GM21717 (cell line): ENCODE measurements around the gene GPM6B.

Experiments
- ATAC-seq: cut with Tn5 transposase; IDR thresholded peaks from one replicate; pipeline ENCODE4 v1.9.1; 2021; ENCODE audit warnings: mild to moderate bottlenecking, moderate library complexity; ENCODE audit not compliant: unreplicated experiment

The GPM6B gene

DNA sequence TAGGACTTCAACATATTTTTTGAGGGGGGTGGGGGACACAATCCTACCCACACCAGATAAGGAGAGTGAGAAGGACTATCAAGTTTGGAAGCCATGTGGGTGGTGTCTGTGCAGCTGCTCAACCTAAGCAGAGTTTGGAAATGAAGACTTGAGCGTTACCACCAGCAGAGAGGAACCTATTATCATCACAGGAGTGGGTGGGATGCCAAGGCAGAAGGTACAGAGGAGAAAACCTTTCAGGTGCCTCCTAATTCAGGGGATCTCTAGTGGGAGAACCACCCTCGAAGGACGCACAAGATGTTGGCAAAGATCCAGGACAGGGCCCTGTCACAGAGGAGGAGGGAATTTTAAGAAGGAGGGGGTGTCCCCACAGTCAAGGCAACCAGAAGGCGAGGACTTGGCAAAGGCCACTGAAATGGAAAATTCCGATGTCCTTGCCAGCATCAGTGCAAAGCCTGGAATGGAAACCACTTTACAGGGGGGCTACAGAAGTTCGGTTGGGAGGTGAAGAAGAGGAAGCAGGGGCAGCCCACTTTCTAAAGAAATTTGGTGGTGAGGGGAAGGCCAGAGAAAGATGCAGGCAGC, 8.4 kb upstream of the GPM6B start:
- ATAC-seq, result no peak

DNA sequence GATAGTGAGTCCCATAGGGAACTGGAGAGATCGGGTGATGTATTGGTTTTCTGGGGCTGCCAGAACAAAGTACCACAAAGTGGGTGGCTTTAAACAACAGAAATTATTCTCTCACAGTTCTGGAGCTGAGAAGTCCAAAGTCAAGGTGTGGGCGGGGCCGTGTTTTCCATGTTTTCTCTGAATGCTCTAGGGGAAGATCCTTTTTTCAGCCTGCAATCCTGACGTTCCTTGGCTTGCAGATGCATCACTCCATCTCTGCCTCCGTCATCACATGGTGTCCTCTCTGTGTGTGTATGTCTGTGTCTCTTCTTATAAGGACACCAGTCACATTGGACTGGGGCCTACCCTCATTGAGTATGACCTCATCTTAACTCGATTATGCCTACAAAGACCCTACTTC, 7.9 kb upstream of the GPM6B start:
- ATAC-seq, result no peak

DNA sequence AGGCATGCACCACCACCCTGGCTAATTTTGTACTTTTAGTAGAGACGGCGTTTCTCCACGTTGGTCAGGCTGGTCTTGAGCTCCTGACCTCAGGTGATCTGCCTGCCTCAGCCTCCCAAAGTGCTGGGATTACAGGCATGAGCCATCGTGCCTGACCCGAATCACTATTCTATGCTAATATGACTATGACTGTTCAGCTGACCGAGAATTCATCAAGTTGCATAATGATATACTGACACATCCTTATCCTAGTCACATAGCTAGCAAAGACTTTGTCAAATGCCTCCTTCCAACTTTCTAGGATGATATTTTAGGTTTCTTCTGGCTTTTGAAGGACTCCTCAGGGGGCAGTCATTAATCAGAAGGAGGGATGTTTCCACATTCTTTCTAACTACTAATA, 4.8 kb upstream of the GPM6B start:
- no peak for ATAC-seq

DNA sequence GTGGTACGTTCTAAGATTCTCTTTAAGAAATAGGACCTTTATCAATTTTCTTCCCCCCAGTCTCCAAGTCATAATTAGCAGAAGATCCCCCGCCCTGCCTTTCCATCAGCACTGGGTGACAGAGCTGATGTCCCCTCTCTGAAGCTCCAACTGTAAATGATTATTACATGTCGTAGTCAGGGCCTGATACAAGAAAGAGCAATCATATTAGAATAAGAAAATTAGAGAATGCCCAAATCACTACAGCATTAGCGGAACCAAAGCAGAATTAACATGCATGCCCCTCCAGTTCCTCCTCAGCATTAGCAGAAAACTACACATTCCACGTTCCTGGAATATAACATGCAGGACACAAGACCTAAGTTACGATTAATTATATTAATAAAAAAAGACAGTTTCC, 717 bp downstream of the GPM6B start:
- ATAC-seq, result no peak

DNA sequence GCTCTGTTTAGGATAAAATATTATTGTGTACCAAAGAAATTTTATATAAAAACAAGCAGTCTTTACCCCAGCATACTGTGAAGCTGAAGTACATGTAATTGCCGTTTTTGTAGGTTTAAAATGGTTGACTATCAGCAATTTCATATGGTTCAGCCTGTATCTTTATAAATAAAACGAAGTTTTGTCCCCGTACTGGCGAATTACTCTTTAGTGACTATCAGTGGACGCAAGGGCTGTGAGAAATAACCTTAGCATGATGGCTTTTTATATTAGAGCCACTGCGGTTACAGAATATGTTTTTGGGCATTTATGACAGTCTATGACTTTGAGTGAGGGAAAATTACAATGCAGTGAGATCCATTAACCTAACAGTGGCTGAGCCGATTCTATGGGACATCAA, 1.2 kb downstream of the GPM6B start:
- no peak for ATAC-seq

DNA sequence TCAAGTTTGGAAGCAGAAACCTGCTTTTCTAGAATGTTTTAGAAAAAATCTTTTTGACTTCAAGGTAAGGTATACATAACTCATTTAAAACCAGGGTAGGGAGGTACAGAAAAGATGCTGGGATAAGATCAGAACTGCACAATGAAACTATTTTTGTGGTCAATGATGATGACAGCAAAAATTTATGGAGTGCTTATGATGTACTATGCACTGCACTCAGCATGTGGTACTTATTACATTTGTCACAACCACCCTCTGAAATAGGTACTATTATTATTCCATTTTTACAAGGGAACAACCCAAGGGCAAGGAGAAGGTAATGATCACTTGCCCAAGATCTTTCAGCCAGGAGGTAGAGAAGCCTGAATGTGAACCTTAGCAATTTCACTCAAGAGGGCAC, 8.0 kb downstream of the GPM6B start:
- ATAC-seq, result no peak

DNA sequence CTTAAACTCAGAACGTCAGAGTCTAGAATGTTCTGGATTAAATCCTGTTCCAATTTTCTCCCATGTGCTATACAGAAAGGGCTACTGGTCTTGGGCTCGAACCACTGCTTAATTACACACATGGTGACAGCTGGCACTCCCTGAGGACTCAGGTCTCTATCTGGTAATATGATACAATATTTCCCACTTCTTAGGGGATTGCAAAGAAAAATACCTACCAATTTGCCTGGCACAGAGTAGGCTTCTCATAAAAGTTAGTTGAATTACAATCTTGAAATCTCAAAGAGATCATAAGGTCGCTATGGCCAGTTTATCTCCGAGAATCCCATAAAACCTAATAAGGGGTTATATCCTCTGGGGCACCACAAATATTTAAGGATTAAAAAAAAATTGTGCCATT, 8.6 kb downstream of the GPM6B start:
- ATAC-seq, result no peak

DNA sequence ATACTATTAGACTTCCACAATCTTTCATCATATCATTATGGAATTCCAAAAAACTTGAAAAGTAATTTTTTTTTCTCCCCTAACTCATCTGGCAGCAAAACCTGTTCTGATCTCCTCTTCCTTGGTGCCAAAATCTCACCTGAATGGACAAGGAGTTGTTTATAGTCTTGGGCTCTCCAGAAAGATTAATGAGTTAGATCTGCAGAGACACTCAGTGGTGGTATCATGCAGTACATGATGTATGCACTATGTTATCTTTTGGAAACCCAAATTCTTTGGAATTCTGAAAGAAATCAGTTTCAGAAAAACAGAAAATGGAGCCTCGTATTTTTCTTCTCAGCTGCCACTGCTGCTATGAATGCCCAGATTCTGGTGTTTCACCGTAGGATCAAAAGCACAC, 11.7 kb downstream of the GPM6B start:
- ATAC-seq, result no peak

DNA sequence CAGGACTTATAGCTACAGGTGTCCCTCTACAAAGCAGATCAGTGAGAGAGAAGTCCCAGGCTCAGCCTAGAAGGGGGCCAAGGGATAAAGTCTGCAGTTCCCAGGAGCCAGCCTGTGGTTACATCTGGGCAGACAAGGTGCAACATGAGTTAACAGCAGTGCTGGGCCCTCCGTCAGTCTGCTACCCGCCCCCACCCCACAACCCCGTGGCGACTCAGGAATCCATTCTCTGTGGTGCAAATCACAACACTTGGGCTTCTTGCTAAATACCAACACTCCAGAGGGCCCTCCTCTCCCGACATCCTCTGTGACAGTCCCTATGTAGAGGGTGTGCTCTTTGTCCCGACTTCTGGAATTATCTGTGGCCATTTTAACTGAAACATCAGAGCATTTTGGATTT, 13.8 kb downstream of the GPM6B start:
- ATAC-seq, result no peak

DNA sequence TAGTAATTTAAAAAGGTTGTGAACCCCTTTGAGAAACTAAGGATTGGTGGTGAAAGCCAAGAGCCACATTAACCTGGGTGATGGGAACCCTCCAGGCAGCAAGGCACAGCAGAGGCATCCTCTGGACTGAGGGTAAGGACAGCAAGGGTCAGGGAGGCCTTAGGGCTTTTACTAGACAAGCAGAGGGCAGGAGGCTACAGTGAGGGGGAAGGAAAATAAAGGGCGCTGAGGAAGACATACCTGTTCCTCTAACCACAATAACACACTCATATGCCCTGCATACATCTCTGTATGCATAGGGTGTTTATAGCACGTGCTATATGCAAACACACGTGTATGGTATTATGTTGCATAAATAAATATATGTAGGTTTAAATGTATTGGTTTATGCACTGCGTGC, 18.7 kb downstream of the GPM6B start:
- ATAC-seq, result no peak

DNA sequence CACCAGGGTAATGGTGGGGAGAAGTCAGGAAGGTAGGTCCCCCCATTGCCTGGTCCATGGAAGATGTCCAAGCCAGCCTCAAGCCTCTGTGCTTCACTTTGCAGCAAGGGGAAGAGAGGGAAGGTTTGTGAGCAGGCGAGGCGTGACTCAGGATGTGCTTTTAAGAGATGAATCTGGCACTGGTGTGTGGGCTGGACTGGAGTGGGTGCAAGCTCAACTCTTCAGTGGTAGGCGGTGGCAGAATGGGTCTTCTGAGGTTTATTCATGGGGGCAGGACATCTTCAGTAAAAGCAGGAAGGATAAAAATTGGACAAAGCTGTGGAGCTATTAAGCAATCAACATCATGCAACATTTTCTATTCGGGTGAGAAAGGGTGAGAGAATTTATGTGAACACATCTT, 19.4 kb downstream of the GPM6B start:
- ATAC-seq, result no peak

DNA sequence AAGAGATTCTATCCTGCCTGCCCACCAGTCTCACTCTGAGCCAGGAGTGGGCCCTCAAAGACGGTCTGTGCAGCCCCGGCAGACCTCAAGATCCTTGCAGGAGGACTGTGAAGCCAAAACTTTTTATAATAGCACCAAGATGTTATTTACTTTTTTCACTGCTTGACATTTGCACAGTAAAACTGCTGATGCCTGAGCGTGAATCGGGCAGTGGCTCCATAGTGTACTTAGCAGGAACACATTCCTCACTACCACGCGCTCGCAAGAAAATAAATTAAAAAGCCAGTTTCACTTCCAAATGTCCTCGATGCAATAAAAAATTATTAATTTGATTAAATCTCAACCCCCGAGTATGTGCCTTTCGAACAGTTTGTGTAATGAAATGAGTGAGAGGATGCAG, 22.5 kb downstream of the GPM6B start:
- no peak for ATAC-seq

DNA sequence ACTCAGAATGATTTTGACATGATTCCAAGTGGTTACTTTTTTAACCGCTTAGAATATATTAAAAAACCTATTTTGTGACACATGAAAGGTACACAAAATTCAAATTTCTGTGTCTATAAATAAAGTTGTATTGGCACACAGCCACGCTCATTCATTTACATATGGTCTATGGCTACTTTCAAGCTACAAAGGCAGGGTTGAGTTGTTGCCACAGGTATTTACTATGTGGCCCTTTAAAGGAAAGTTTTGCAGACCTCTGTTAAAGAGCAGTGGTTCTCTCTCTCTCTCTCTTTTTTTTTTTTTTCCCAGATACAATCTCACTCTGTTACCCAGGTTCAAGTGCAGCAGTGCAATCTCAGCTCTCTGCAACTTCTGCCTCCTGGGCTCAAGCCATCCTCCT, 23.0 kb downstream of the GPM6B start:
- ATAC-seq, result no peak

DNA sequence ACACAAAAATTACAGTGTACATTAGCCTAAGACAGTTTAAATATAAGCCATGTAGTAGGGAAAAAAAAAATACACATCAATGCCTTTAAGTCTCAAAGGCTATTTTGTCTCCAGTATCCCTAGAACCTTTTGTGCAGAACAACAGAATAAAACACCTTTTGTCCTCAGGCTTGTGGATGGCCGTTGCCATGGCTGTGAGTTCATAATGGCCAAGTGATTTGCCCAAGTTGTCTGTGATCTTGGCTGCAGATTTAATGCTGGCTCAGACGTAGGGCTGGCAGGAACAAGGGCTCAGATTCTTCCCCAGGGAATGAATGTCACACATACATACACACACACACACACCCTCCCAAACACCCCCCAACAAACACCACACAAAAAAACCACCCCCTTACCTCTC, 25.3 kb downstream of the GPM6B start:
- no peak for ATAC-seq

DNA sequence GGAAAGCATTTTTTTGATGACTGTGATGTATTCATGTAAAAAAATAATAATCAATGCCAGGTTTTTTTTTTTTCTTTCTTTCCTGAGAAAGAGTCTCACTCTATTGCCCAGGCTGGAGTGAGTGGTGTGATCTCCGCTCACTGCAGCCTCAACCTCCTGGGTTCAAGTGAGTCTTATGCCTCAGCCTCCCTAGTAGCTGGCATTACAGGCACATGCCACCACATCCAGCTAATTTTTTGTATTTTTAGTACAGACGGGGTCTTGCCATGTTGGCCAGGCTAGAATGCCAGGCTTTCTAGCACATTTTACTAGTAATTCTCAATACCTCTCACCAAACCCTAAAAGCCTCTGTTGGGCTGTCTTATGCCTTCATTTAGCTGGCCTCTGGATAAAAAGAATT, 25.7 kb downstream of the GPM6B start:
- no peak for ATAC-seq

DNA sequence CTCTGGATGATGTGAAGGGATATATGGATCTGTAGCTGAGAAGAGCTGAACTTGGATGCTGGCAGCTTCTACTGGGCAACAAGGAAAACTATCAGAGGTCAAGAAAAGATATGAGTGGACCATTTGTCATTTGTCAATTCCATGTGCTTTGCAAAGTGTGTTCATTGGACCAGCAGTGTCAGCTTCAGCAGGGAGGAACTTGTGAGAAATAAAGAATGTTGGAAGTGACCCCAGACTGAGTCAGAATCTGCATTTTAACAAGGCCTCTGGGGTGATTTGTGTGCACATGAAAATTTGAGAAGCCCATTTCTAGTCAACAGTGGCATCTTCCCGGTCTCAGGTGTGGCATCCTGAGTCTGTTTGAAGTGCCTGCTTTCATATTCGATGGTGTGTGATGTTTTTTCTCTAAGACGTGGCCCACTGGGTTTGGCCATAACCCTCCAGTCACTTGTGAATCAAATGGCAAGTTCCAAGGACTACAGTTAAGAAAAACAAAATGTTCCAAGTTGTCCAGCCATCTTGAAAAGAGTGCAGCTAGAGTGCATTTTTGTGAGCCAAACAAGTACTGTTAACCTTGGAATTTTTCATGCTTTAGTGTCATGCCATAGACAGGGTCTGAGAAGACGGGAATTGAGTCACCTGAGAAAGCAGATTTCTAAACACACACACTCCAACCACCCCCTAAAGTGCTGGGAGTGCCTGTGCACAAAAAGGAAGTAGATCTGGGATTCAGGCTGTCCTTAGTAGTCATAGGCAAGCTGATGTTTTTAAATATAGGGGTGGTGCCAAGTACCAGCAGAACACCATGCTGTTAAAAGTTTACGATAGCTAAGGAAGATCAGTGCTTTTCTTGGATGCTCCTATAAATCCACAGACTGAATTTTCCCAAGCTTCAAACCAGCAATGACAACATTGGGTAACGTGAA, 26.4 kb downstream of the GPM6B start:
- no peak for ATAC-seq

DNA sequence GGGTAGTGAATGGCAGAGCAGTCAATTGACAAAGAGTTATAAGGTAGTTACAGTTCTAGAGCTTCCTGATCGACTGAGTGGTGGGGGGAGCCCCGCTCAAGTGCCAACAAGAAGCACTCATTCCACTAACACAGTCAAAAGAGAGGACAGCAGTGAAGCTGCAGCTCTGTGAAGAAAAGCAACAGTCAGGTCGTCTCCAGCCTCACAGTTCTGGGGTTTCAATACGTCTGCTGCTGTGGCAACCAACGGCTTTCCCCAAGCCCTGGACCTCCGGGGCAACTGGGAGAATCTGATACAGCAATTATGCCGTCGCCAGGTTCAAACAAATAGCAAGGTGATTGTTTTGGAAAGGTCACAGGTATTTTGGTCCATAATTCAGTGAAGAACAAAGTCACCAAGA, 30.8 kb downstream of the GPM6B start:
- ATAC-seq, result no peak

DNA sequence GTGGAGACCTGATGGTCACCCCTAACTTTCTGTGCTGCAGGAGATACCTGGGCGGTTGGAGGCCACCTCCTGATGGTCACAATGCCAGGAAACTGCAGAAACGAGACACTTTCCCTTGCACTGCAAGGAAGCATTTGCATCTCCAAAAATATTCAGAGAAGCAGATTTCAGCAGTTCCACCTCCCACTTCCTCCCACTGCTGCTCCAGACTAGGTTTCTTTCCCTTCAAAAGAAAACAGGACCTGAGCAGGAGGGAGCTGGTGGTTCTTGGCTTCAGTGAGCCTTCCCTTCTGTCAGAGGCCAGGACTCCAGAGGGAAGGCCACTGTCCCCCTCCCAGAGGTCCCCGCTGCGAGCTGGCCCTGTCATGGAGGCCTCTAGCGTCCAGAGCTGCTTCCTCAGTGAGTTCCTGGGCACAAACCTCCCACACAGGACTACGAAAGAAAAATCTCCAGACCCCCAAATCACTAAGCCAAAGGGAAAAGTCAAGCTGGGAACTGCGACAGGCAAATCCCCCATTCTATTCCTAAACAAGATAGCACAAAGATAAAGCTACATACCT, 35.9 kb downstream of the GPM6B start:
- ATAC-seq, result no peak

DNA sequence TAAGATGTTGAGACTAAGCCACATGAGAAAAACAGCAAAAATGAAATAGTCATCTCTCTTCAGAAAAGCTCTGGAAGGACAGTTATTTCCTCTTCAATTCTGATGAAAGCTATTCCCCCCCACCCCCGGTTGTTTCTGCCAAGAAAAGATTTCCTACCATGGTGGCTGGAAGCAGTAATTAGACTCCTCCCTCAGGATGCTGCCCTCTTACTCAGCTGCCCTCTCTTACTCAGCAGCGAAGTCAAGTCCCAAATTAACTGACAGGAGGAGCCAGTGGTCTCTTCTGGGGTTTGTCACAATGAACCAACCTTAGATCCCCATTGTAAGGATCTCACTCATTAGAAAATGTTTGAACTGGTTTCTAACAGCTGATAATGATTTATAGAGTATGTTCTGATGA, 38.0 kb downstream of the GPM6B start:
- ATAC-seq, result no peak

DNA sequence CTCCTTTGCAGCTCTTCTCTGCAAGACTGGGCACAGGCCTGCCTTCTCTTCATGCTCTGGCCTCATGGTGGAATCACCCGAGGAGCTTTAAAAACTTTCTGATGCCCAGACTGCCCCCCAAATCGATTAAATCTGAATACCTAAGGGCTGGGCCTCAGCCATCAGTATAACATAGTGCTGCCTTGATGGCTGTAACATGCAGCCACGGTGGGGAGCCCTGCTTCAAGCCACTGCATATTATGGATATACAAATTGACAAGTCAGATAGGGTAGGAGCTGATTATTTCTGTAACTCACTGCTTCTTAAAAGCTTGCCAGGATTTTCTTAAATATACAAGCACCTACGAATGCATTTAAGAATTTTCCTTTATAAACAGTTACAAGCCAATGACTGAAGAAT, 40.5 kb downstream of the GPM6B start:
- no peak for ATAC-seq

DNA sequence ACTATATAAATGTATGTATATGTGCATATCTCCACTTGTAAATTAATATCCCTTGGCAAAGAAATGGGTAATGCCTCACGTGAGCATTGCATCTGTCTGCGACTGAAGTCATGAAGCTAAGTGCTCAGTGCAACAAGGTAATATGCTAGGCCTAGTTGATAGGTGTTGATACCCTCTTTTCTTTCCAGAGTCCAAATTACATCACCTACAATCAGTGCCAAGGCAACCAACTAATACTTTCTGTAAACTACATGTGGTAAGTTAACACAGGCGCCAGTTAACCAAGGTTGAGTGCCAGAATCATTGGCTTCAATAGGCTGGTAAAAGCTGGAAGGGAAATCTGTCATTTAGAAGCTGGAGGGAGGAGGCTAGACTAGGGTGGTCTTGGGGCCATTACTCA, 41.1 kb downstream of the GPM6B start:
- no peak for ATAC-seq

DNA sequence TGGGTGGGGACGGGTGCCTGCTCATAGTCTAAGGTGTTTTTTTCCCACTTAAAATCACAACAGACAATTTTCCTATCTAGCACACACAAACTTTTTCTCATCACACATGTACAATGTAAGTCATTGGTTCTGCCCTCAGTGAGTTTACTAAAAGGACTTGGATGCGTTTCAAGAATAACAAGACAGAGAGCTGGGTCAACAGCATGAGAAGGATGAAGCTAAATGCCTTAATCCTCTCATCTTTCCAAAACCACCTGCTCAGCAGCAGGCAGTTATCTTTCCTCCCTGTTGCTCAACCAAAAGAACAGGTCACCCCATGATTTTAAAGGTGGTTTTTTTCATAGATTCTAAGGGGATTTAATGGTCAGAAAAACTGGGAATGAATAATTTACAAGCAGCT, 42.2 kb downstream of the GPM6B start:
- no peak for ATAC-seq
